H1 (cell line): Measurements from ENCODE around the gene PHC2. TPM values are rescaled to one million over a fixed set of nuclear protein-coding genes. Genes with fewer than 3 reads are reported as not detected.
A peak's percentile ranks its signal among the peaks of the same experiment; 100 is the strongest.

Experiments
- CTCF ChIA-PET: fragments of 300-600 bp; sonication (Branson Sonifier 250); formaldehyde crosslinking; loops from one replicate; lab custom pipeline; 2021; ENCODE audit not compliant: partially characterized antibody; lab: Charles Lee
- POLR2A ChIA-PET: fragments of 300-600 bp; sonication (Branson Sonifier 250); formaldehyde crosslinking; loops from one replicate; lab custom pipeline; 2021; ENCODE audit warnings: inconsistent platforms; ENCODE audit not compliant: partially characterized antibody; lab: Charles Lee
- DNase-seq, 2 experiments: peaks; one replicate each; pipeline versions ENCODE4 v3.0.0 to v3.0.0-alpha.2; 2010 to 2022; ENCODE audit warnings: low spot score in 2 of 2, low read depth in 1 of 2, mixed read lengths in 1 of 2
- FAIRE-seq: peaks from 2 replicates; lab custom pipeline; 2011; peaks lifted over from hg19 to GRCh38; lab: Jason Lieb, UNC
- H2AFZ ChIP-seq: 2 replicates; pipeline ENCODE4 v1.8.1; 2012; ENCODE audit warnings: low read length, inconsistent platforms
- H2AK5ac ChIP-seq: 2 replicates; pipeline ENCODE4 v1.6.1; 2013; ENCODE audit warnings: low read depth, low read length
- H2BK120ac ChIP-seq: replicated peaks from 2 replicates; pipeline ENCODE3; 2013; ENCODE audit warnings: low read depth, low read length, inconsistent platforms
- H2BK12ac ChIP-seq: 2 replicates; pipeline ENCODE4 v1.6.1; 2013; ENCODE audit warnings: low read depth, low read length
- H2BK15ac ChIP-seq: 2 replicates; pipeline ENCODE4 v1.6.1; 2013; ENCODE audit warnings: low read length
- H2BK20ac ChIP-seq: 2 replicates; pipeline ENCODE4 v1.6.1; 2013; ENCODE audit warnings: low read length
- H2BK5ac ChIP-seq: 2 replicates; pipeline ENCODE4 v1.6.1; 2013; ENCODE audit warnings: low read depth, low read length
- H3K14ac ChIP-seq: 2 replicates; pipeline ENCODE4 v1.6.1; 2013; ENCODE audit warnings: inconsistent platforms; ENCODE audit not compliant: insufficient read length
- H3K18ac ChIP-seq: 2 replicates; pipeline ENCODE4 v1.6.1; 2013; ENCODE audit warnings: low read length; ENCODE audit errors: extremely low read depth
- H3K23ac ChIP-seq: 2 replicates; pipeline ENCODE4 v1.6.1; 2013; ENCODE audit warnings: inconsistent platforms; ENCODE audit not compliant: insufficient read length
- H3K23me2 ChIP-seq: 2 replicates; pipeline ENCODE4 v1.6.1; 2013; ENCODE audit warnings: low read depth, low read length
- H3K27ac ChIP-seq: 2 replicates; pipeline ENCODE4 v1.6.1; 2011; ENCODE audit warnings: low read depth, low read length, inconsistent platforms
- H3K27me3 ChIP-seq, 4 experiments: replicated peaks in 1 of 4; 1 replicate in 1 of 4; 2 replicates in 3 of 4; pipeline versions ENCODE4 v1.6.1 to v1.8.1; 2011 to 2013; ENCODE audit warnings: low read length in 3 of 4, mild to moderate bottlenecking in 3 of 4, inconsistent platforms in 2 of 4, mixed read lengths in 2 of 4, moderate library complexity in 1 of 4; ENCODE audit not compliant: control insufficient read depth in 3 of 4, insufficient read depth in 3 of 4; ENCODE audit errors: extremely low read depth in 1 of 4
- H3K36me3 ChIP-seq, 4 experiments: 2 replicates each; pipeline versions ENCODE4 v1.6.1 to v1.8.1; 2011 to 2013; ENCODE audit warnings: mild to moderate bottlenecking in 4 of 4, low read length in 3 of 4, moderate library complexity in 2 of 4, control low read depth in 1 of 4, inconsistent platforms in 1 of 4; ENCODE audit not compliant: insufficient read depth in 4 of 4, control insufficient read depth in 2 of 4
- H3K4ac ChIP-seq: replicated peaks from 2 replicates; pipeline ENCODE3; 2013; ENCODE audit warnings: low read length, low read depth, mixed read lengths, inconsistent platforms; ENCODE audit not compliant: insufficient read length
- H3K4me1 ChIP-seq, 4 experiments: replicated peaks in 1 of 4; 1 replicate in 1 of 4; 2 replicates in 3 of 4; pipeline versions ENCODE4 v1.6.1 to v1.8.1; 2011 to 2013; ENCODE audit warnings: low read length in 3 of 4, inconsistent platforms in 2 of 4, mixed read lengths in 1 of 4; ENCODE audit not compliant: insufficient read depth in 4 of 4, control insufficient read depth in 3 of 4
- H3K4me2 ChIP-seq, 2 experiments: 2 replicates each; pipeline versions ENCODE4 v1.6.1 to v1.8.1; 2011 to 2013; ENCODE audit warnings: low read depth in 2 of 2, low read length in 2 of 2, control low read depth in 1 of 2, inconsistent platforms in 1 of 2, mild to moderate bottlenecking in 1 of 2; ENCODE audit not compliant: insufficient read depth in 1 of 2
- H3K4me3 ChIP-seq, 4 experiments: fragments of 200-600, 300-600 bp in 1 of 4; sonication (generic), shearing (Covaris generic), sonication (Bioruptor Twin) in 1 of 4; 2 replicates each; pipeline versions ENCODE4 v1.5.1 to v1.8.1; 2011 to 2016; ENCODE audit warnings: low read length in 4 of 4, low read depth in 3 of 4, control low read depth in 2 of 4, inconsistent platforms in 2 of 4, mild to moderate bottlenecking in 2 of 4, mixed read lengths in 1 of 4, moderate library complexity in 1 of 4; ENCODE audit not compliant: insufficient read depth in 2 of 4; ENCODE audit errors: extremely low read depth in 1 of 4
- H3K56ac ChIP-seq: replicated peaks from 2 replicates; pipeline ENCODE3; 2013; ENCODE audit warnings: low read depth, mild to moderate bottlenecking, mixed read lengths, low read length, inconsistent platforms; ENCODE audit not compliant: insufficient read length
- H3K79me1 ChIP-seq: 2 replicates; pipeline ENCODE4 v1.6.1; 2013; ENCODE audit warnings: low read depth, low read length, control low read depth
- H3K79me2 ChIP-seq, 2 experiments: 2 replicates each; pipeline versions ENCODE4 v1.6.1 to v1.8.1; 2012 to 2013; ENCODE audit warnings: low read length in 2 of 2, mild to moderate bottlenecking in 2 of 2, inconsistent platforms in 1 of 2; ENCODE audit not compliant: insufficient read depth in 2 of 2, control insufficient read depth in 1 of 2
- H3K9ac ChIP-seq, 4 experiments: replicated peaks in 1 of 4; 1 replicate in 1 of 4; 2 replicates in 3 of 4; pipeline versions ENCODE4 v1.6.1 to v1.8.1; 2011 to 2013; ENCODE audit warnings: low read depth in 3 of 4, low read length in 3 of 4, control low read depth in 2 of 4, mild to moderate bottlenecking in 2 of 4, moderate library complexity in 2 of 4, inconsistent platforms in 1 of 4; ENCODE audit errors: extremely low read depth in 1 of 4
- H3K9me3 ChIP-seq, 2 experiments: 2 replicates each; pipeline versions ENCODE4 v1.6.1 to v1.8.1; 2012 to 2013; ENCODE audit warnings: mild to moderate bottlenecking in 2 of 2, moderate library complexity in 2 of 2, control low read depth in 1 of 2, inconsistent platforms in 1 of 2, low read depth in 1 of 2, low read length in 1 of 2, mixed read lengths in 1 of 2; ENCODE audit not compliant: insufficient read depth in 2 of 2
- H4K20me1 ChIP-seq, 2 experiments: replicated peaks in 1 of 2; 2 replicates each; pipeline versions ENCODE3 to v1.8.1; 2011 to 2013; ENCODE audit warnings: inconsistent platforms in 2 of 2, low read length in 2 of 2, mild to moderate bottlenecking in 1 of 2; ENCODE audit not compliant: insufficient read depth in 2 of 2, control insufficient read depth in 1 of 2
- H4K5ac ChIP-seq: 2 replicates; pipeline ENCODE4 v1.6.1; 2013; ENCODE audit warnings: low read length, low read depth, mixed read lengths, inconsistent platforms; ENCODE audit not compliant: insufficient read length
- H4K8ac ChIP-seq: 2 replicates; pipeline ENCODE4 v1.8.0; 2013; ENCODE audit warnings: mild to moderate bottlenecking, moderate library complexity, low read length, inconsistent platforms; ENCODE audit not compliant: insufficient read depth; ENCODE audit errors: extremely low read depth
- H4K91ac ChIP-seq: replicated peaks from 2 replicates; pipeline ENCODE3; 2013; ENCODE audit warnings: low read length, mixed read lengths, inconsistent platforms; ENCODE audit not compliant: insufficient read length
- BCL11A ChIP-seq, 2 experiments: IDR thresholded peaks; one replicate each; pipeline ENCODE4 v1.6.1; 2011; ENCODE audit warnings: low read depth in 2 of 2, low read length in 2 of 2, mild to moderate bottlenecking in 2 of 2
- CREB1 ChIP-seq: IDR thresholded peaks from 2 replicates; pipeline ENCODE4 v1.6.1; 2012; ENCODE audit warnings: inconsistent platforms
- CTBP2 ChIP-seq: IDR thresholded peaks from 2 replicates; pipeline ENCODE4 v1.7.0; 2011; ENCODE audit warnings: borderline replicate concordance, mild to moderate bottlenecking, moderate library complexity, mixed read lengths, low read length; ENCODE audit not compliant: insufficient read depth, insufficient read length
- EZH2 ChIP-seq: fragments of 200-600 bp; sonication (generic); IDR thresholded peaks from 2 replicates; pipeline ENCODE4 v1.7.1; 2012; ENCODE audit warnings: low read depth, mild to moderate bottlenecking, moderate library complexity, low read length, inconsistent platforms; ENCODE audit not compliant: severe bottlenecking
- NANOG ChIP-seq: IDR thresholded peaks from 2 replicates; pipeline ENCODE4 v1.6.1; 2011; ENCODE audit warnings: low read length, low read depth, mild to moderate bottlenecking, inconsistent platforms; ENCODE audit not compliant: insufficient read depth, poor library complexity, severe bottlenecking
- SIN3A ChIP-seq, 2 experiments: IDR thresholded peaks in 1 of 2; conservative IDR thresholded peaks in 1 of 2; 2 replicates each; pipeline ENCODE4 v1.6.1; 2011 to 2012; ENCODE audit warnings: low read length in 2 of 2, improper control_type of control experiment in 1 of 2, low read depth in 1 of 2, mild to moderate bottlenecking in 1 of 2
- TAF1 ChIP-seq: IDR thresholded peaks from 2 replicates; pipeline ENCODE4 v1.6.1; 2011; ENCODE audit warnings: mild to moderate bottlenecking, low read depth, low read length
- ZNF274 ChIP-seq: IDR thresholded peaks from 2 replicates; pipeline ENCODE4 v1.7.0; 2012; ENCODE audit warnings: low read length, borderline replicate concordance; ENCODE audit errors: extremely low read depth
- WGBS, 2 experiments: shearing (Covaris generic) in 1 of 2; methylation state at CpG; one replicate each; pipeline versions ENCODE4 v1.1.6 to v1.1.7; 2013 to 2015; ENCODE audit warnings: low lambda C conversion rate in 2 of 2, mixed read lengths in 2 of 2, inconsistent platforms in 1 of 2, low coverage in 1 of 2, missing lambda C conversion rate in 1 of 2; ENCODE audit not compliant: insufficient replicate concordance in 2 of 2, insufficient coverage in 1 of 2, insufficient read length in 1 of 2; ENCODE audit errors: extremely low coverage in 1 of 2, missing lambda C conversion rate in 1 of 2; 5-methylcytosine and 5-hydroxymethylcytosine counted together
- polyA plus RNA-seq, 7 experiments: library from polyadenylated mRNA; depleted of rRNA in 3 of 7; stranded (reverse) in 5 of 7; unstranded in 2 of 7; fragments of >200 nt in 5 of 7; fragments of 200-250 nt in 2 of 7; gene quantifications; 1 replicate in 5 of 7; 2 replicates in 1 of 7; 4 replicates in 1 of 7; pipeline versions ENCODE4 v1.2.1 to v1.2.3, GENCODE V29; 2011 to 2013; ENCODE audit warnings: missing spikeins in 2 of 7, mixed read lengths in 2 of 7
- total RNA-seq: library from RNA; stranded (reverse); fragmentation: NEBNext Ultra II Directional; extraction: Animal tissue kit (Norgen Biotek cat#: 25700); gene quantifications from 2 replicates; pipeline ENCODE4 v1.2.1, GENCODE V29; 2021
- TF ChIP-seq, protein P1 (sequence below): IDR thresholded peaks from 2 replicates; pipeline ENCODE4 v1.6.1; 2011; ENCODE audit warnings: low read length, improper control_type of control experiment
- TF ChIP-seq, protein P2 (sequence below): IDR thresholded peaks from 2 replicates; pipeline ENCODE4 v1.6.1; 2012; ENCODE audit warnings: low read length, inconsistent platforms

Gene PHC2
- total and polyA plus RNA-seq, 2 of the 8 experiments (the other 6 are each of a cell fraction or from before 2014, with no cell fraction given): 5.6 to 14.2 TPM

DNA sequence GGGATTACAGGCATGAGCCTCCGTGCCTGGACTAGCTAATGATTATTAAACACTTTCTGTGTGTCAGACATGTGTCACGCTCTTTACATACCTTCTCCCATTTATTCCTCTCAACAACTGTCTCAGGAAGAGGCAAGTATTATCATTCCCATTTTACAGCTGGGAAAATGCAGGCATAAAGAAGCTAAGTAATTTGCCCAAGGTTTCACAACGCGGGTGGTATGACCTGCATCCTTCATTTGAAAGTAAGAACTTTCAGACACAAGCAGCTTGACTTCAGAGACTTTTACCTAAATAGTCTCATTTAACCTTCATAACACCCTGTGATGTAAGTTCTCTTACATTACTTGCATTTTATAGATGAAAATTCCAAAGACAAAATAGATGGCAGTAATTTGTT lies 40.5 kb upstream of the PHC2 start:
- H3K56ac ChIP-seq: no peak overlapping the region
- H3K4me2 ChIP-seq: peak overlapping the region in 1 of 2 experiments; percentile 77; a peak in 1 of 4 replicates
- no peak overlapping the region for H2BK12ac ChIP-seq
- no peak overlapping the region for H4K91ac ChIP-seq
- H3K14ac ChIP-seq: no peak overlapping the region
- H2BK120ac ChIP-seq: no peak overlapping the region
- no peak overlapping the region for H3K23ac ChIP-seq
- H3K79me2 ChIP-seq: no peaks in the 10 kb centered on the region
- H3K4me1 ChIP-seq: peaks cover 0 to 7% (median 2%) of the 10 kb centered on the region in 4 experiments; a peak in 3 of 7 replicates
- ChIA-PET POLR2A (interaction anchor here (1.2 to 1.7 kb wide), 2 partner anchors 13 to 203 kb away, joined by 3 to 4 read pairs; no protein-coding TSS in a partner anchor), CTCF (interaction anchor here (0.6 to 7.6 kb wide), 35 partner anchors 9 to 375 kb away, joined by 3 to 76 read pairs (median 4); no protein-coding TSS in a partner anchor)
- FAIRE-seq (no peak), DNase-seq (no peak)
- H3K79me1 ChIP-seq: no peaks in the 10 kb centered on the region
- no peak overlapping the region for H3K9ac ChIP-seq
- H3K4ac ChIP-seq: no peak overlapping the region
- no peak overlapping the region for H3K4me3 ChIP-seq
- H3K27ac ChIP-seq: no peak overlapping the region
- no peak overlapping the region for H2BK20ac ChIP-seq
- no peak overlapping the region for H2AFZ ChIP-seq
- H2AK5ac ChIP-seq: no peak overlapping the region
- peaks cover 3% of the 10 kb centered on the region; the same call in 1 of the 2 replicates for H3K23me2 ChIP-seq
- H4K20me1 ChIP-seq: no peaks in the 10 kb centered on the region
- no peaks in the 10 kb centered on the region for H3K36me3 ChIP-seq
- H3K27me3 ChIP-seq: no peaks in the 10 kb centered on the region; a peak in 1 of 7 replicates
- H4K5ac ChIP-seq: no peak overlapping the region
- no peaks in the 10 kb centered on the region for H3K9me3 ChIP-seq
- H4K8ac ChIP-seq: no peak overlapping the region
- H2BK5ac ChIP-seq: no peak overlapping the region
- no peak overlapping the region for H2BK15ac ChIP-seq
- 88% methylated on average over 4 of the region's 4 CpGs; no CpG with 5 or more reads in 1 of the 2 experiments for WGBS, 2 experiments
- H3K18ac ChIP-seq: no peak overlapping the region
- TF ChIP-seq TAF1 (no peak), CREB1 (no peak), SIN3A (conservative IDR thresholded peaks at IDR 0.05 in 1 of 2, IDR thresholded peaks at IDR 0.05 in 1 of 2; ENCODE audit: low read depth in 1 of 2, low read length in 2 of 2) (no peak), EZH2 (no peak), BCL11A (IDR thresholded peaks at IDR 0.05; ENCODE audit: low read depth in 2 of 2, low read length in 2 of 2) (no peak), NANOG (no peak), ZNF274 (no peak), CTBP2 (no peak)
- TF ChIP-seq, protein P1, sequence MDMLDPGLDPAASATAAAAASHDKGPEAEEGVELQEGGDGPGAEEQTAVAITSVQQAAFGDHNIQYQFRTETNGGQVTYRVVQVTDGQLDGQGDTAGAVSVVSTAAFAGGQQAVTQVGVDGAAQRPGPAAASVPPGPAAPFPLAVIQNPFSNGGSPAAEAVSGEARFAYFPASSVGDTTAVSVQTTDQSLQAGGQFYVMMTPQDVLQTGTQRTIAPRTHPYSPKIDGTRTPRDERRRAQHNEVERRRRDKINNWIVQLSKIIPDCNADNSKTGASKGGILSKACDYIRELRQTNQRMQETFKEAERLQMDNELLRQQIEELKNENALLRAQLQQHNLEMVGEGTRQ: no peak
- TF ChIP-seq, protein P2, sequence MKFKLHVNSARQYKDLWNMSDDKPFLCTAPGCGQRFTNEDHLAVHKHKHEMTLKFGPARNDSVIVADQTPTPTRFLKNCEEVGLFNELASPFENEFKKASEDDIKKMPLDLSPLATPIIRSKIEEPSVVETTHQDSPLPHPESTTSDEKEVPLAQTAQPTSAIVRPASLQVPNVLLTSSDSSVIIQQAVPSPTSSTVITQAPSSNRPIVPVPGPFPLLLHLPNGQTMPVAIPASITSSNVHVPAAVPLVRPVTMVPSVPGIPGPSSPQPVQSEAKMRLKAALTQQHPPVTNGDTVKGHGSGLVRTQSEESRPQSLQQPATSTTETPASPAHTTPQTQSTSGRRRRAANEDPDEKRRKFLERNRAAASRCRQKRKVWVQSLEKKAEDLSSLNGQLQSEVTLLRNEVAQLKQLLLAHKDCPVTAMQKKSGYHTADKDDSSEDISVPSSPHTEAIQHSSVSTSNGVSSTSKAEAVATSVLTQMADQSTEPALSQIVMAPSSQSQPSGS: no peak
